Heart right ventricle (tissue), 16 donors: ENCODE measurements around the gene RABGAP1. TPM values are rescaled to one million over a fixed set of nuclear protein-coding genes. Genes with fewer than 3 reads are reported as not detected.
A peak's percentile ranks its signal among the peaks of the same experiment; 100 is the strongest.

Experiments used
- ATAC-seq, 8 donors: fragments of 200-7000 bp; cut with Tn5 transposase; one replicate each; pipeline ENCODE4 v1.9.1; 2020; ENCODE audit warnings: mild to moderate bottlenecking in 8 of 8, moderate library complexity in 8 of 8, moderate number of reproducible peaks in 1 of 8
- DNase-seq, 2 donors: peaks; one replicate each; pipeline ENCODE4 v3.0.0-alpha.2; 2020
- H3K27ac ChIP-seq, 10 donors: fragments of 200-600 bp; sonication (generic) in 2 of 10; one replicate each; pipeline versions ENCODE4 v1.5.0 to v1.8.0; 2020 to 2022; ENCODE audit warnings: mild to moderate bottlenecking in 3 of 10
- H3K27me3 ChIP-seq, 7 donors: fragments of 200-600 bp; one replicate each; pipeline ENCODE4 v1.8.0; 2021 to 2022; ENCODE audit warnings: mild to moderate bottlenecking in 2 of 7
- H3K36me3 ChIP-seq, 9 donors: fragments of 200-600 bp; sonication (generic) in 1 of 9; one replicate each; pipeline versions ENCODE4 v1.5.0 to v1.8.0; 2020 to 2022; ENCODE audit warnings: mild to moderate bottlenecking in 2 of 9
- H3K4me1 ChIP-seq, 9 donors: fragments of 200-600 bp; sonication (generic) in 1 of 9; one replicate each; pipeline versions ENCODE4 v1.5.0 to v1.8.0; 2020 to 2022; ENCODE audit warnings: mild to moderate bottlenecking in 4 of 9
- H3K4me3 ChIP-seq, 10 donors: fragments of 200-600 bp; sonication (generic) in 2 of 10; one replicate each; pipeline versions ENCODE4 v1.5.0 to v1.8.0; 2020 to 2022; ENCODE audit warnings: mild to moderate bottlenecking in 7 of 10, moderate library complexity in 2 of 10
- H3K9me3 ChIP-seq, 11 donors: fragments of 200-600 bp in 10 of 11; sonication (generic) in 2 of 11; one replicate each; pipeline versions ENCODE4 v1.5.0 to v1.8.0; 2013 to 2022; ENCODE audit warnings: mild to moderate bottlenecking in 2 of 11, control low read depth in 1 of 11, moderate library complexity in 1 of 11
- WGBS, 2 donors: extraction: QIAGEN DNeasy Blood & Tissue Kit; methylation state at CpG; one replicate each; pipeline ENCODE4 v1.1.7; 2013; ENCODE audit warnings: inconsistent platforms in 1 of 2; 5-methylcytosine and 5-hydroxymethylcytosine counted together
- intact Hi-C, 10 donors: fragments of 100-400 bp; cut with DNase I; formaldehyde crosslinking; loops; one replicate each; pipeline versions ENCODE4 v1.11.1 to v1.14.2; 2022
- polyA plus RNA-seq, 2 donors: library from polyadenylated mRNA; stranded (reverse); fragments of 200-250 nt; gene quantifications; one replicate each; pipeline ENCODE4 v1.2.3, GENCODE V29; 2013
- total RNA-seq, 10 donors: library from RNA; stranded (reverse); fragmentation: NEBNext Ultra II Directional in 3 of 10; extraction: Animal tissue kit (Norgen Biotek cat#: 25700) in 3 of 10; gene quantifications; one replicate each; pipeline versions ENCODE4 v1.2.1 to v1.2.4, GENCODE V29; 2021 to 2023
- TF ChIP-seq, protein P1 (sequence below), 9 donors: fragments of 200-600 bp; sonication (generic) in 2 of 9; IDR thresholded peaks; one replicate each; pipeline versions ENCODE4 v1.5.0 to v1.8.0; 2021 to 2022; ENCODE audit warnings: antibody characterized with exemption in 9 of 9, mild to moderate bottlenecking in 5 of 9, moderate library complexity in 1 of 9
- donor health status: Arrhythmogenic right ventricular cardiomyopathy.
- donor health status: ischemic (EF 13 %, LVEDD 7.1; RV severe dilation, severe dysfunction).
- donor health status: healthy with polysubstance abuse.
- donor health status: DM: no; HTN: yes; CAD: no.
- donor health status: DM: no; HTN: no; CAD: no.
- donor health status: ischemic (EF 25% LVEDD 6.9; RV normal size, moderate dysfunction).
- donor health status: ischemic (EF 25% LVEDD 5.7; RV mildly dilated, moderate dysfunction).
- donor health status: healthy.
- donor health status: DM: yes; HTN: yes; CAD: no.
- donor health status: Ischemic cardiomyopathy.
- donor health status: ischemic (EF 35%, LVEDD 5.7; RV mildly dilated, moderate dysfunction).
- donor health status: nonischemic (EF 11% LVEDD 7.7; RV severe dilation, severe dysfunction).
- donor health status: DM: yes; HTN: yes; CAD: no.
- donor health status: PGD.
- donor health status: ischemic (EF 29% LVEDD 5.4; RV normal size, mild dysfunction).
- donor health status: nonischemic (EF 23%, LVEDD 6.1; RV moderate dilation, normal function).

RABGAP1 gene
- total and polyA plus RNA-seq, 12 donors, result 9.3 to 62.3 (median 45.8) TPM

DNA sequence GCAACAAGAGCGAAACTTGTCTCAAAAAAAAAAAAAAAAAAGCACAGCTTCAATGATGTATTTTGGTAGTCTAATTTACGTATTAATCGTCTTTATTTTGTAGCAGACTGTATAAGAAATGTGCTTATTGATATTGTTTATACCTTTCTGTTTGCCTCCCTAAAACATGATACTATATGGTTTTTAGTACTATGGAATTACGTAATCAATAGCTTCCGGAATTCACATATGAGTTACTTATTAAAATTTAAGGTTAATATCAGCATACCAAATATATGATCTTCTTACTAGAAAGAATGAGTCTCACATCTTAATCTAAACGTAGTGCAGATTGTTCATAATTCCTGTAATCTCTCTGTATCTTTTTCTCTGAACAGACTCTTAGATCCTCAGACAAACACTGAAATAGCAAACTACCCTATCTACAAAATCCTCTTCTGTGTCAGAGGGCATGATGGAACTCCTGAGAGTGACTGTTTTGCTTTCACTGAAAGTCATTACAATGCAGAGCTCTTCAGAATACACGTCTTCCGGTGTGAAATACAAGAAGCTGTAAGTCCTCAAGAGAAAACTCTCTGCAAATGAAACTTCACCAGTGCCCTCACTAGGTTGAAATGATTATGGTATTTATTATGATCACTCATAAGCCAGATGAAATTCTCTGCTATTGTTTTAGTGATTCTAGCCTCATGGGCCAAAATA is 48.3 kb downstream of the RABGAP1 start:
- Histone ChIP-seq H3K4me1 (peaks cover 0 to 8% (median 0%) of the 10 kb centered on the region in 9 donors), H3K9me3 (no peaks in the 10 kb centered on the region), H3K27me3 (no peaks in the 10 kb centered on the region), H3K36me3 (peaks cover 0 to 86% (median 20%) of the 10 kb centered on the region in 9 donors), H3K4me3 (no peak overlapping the region), H3K27ac (no peak overlapping the region)
- TF ChIP-seq, protein P1, sequence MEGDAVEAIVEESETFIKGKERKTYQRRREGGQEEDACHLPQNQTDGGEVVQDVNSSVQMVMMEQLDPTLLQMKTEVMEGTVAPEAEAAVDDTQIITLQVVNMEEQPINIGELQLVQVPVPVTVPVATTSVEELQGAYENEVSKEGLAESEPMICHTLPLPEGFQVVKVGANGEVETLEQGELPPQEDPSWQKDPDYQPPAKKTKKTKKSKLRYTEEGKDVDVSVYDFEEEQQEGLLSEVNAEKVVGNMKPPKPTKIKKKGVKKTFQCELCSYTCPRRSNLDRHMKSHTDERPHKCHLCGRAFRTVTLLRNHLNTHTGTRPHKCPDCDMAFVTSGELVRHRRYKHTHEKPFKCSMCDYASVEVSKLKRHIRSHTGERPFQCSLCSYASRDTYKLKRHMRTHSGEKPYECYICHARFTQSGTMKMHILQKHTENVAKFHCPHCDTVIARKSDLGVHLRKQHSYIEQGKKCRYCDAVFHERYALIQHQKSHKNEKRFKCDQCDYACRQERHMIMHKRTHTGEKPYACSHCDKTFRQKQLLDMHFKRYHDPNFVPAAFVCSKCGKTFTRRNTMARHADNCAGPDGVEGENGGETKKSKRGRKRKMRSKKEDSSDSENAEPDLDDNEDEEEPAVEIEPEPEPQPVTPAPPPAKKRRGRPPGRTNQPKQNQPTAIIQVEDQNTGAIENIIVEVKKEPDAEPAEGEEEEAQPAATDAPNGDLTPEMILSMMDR (IDR thresholded peaks at IDR 0.05), result no peak
- ATAC-seq, result no peak
- DNase-seq, result no peak
- 79 to 83% methylated on average over 8 of the region's 8 CpGs for WGBS, 2 donors
- intact Hi-C loops, result loop anchor here in 4 of 10 donors (5.0 kb wide), 4 partner anchors 47 to 87 kb away; partner anchors contain the start of genes RABGAP1 (in 1 of the 4), RC3H2 (in 1 of the 4) and ZBTB6 (in 1 of the 4)

- Histone ChIP-seq H3K36me3 (peaks cover 0 to 83% (median 15%) of the 10 kb centered on the region in 9 donors), H3K27me3 (no peaks in the 10 kb centered on the region), H3K4me1 (peaks cover 0 to 8% (median 0%) of the 10 kb centered on the region in 9 donors), H3K27ac (no peak overlapping the region), H3K4me3 (no peak overlapping the region), H3K9me3 (no peaks in the 10 kb centered on the region)
- TF ChIP-seq, protein P1 (IDR thresholded peaks at IDR 0.05), result peak; percentile 47 to 84 (median 73)
- ATAC-seq (peak in 7 of 8 donors; percentile 44 to 85 (median 61)), DNase-seq (peak in 1 of 2 donors; percentile 28)
- 50 to 54% methylated on average over 4 of the region's 4 CpGs for WGBS, 2 donors
- intact Hi-C loops, result loop anchor here in 3 of 10 donors (5.0 to 10.0 kb wide), 3 partner anchors 87 to 524 kb away; partner anchors contain the start of gene RC3H2 (in 1 of the 3)
These were observed 50.6 kb downstream of the RABGAP1 start for GRCh38 chr9:122991370-122991830.

DNA sequence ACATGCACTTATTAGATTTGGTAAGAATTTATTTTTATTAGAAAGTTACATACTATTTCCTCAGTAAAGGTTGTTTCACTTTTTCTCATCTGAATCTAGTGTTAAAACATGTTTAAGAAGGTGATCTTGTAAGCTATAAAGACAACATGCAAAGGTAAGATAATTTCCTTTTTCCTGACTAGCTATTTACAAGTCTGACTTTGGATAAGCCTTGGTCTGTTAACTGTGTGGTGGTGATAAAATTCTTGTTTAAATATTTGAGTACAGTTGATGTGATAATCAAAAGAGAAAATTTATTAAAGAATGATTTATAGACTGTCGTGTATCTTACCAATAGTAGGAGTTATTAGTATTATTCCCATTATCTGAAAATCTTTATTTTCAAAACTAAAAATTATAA is 55.8 kb downstream of the RABGAP1 start:
- peaks cover 0 to 92% (median 10%) of the 10 kb centered on the region in 9 donors for H3K36me3 ChIP-seq
- no peak overlapping the region for H3K27ac ChIP-seq
- H3K9me3 ChIP-seq, result no peaks in the 10 kb centered on the region

GRCh38 chr9:122998448-122998847 is 57.6 kb downstream of the RABGAP1 start:
- Histone ChIP-seq H3K27me3 (no peaks in the 10 kb centered on the region), H3K27ac (no peak overlapping the region), H3K4me1 (peaks cover 0 to 14% (median 7%) of the 10 kb centered on the region in 9 donors), H3K9me3 (no peaks in the 10 kb centered on the region), H3K4me3 (no peak overlapping the region), H3K36me3 (peaks cover 0 to 82% (median 10%) of the 10 kb centered on the region in 9 donors)
- 92 to 94% methylated on average over 5 of the region's 5 CpGs for WGBS, 2 donors
- ATAC-seq (no peak), DNase-seq (no peak)
- TF ChIP-seq, protein P1 (IDR thresholded peaks at IDR 0.05), result no peak
- intact Hi-C loops, result loop anchor here in 1 of 10 donors (10.0 kb wide), 1 partner anchor 94 kb away; the partner anchor contains the start of gene RC3H2

More for the DNA sequence above, 55.8 kb downstream of the RABGAP1 start:
- ATAC-seq (no peak), DNase-seq (no peak)
- intact Hi-C loops, result loop anchor here in 1 of 10 donors (10.0 kb wide), 1 partner anchor 92 kb away; the partner anchor contains the start of gene RC3H2
- TF ChIP-seq, protein P1 (IDR thresholded peaks at IDR 0.05), result no peak
- Histone ChIP-seq H3K4me1 (peaks cover 0 to 6% (median 0%) of the 10 kb centered on the region in 9 donors), H3K4me3 (no peak overlapping the region), H3K27me3 (no peaks in the 10 kb centered on the region)
- WGBS, 2 donors, result 89 to 93% methylated on average over 1 of the region's 1 CpG
